ACC112 (cell line): Measurements from ENCODE around the gene MACF1.

Source experiments
- H2AFZ ChIP-seq: fragments of 200-600 bp; sonication (generic); one replicate; pipeline ENCODE4 v1.6.0; 2017; ENCODE audit warnings: antibody characterized with exemption, low read length; ENCODE audit not compliant: unreplicated experiment
- H3K27ac ChIP-seq: fragments of 200-600 bp; sonication (generic); 2 replicates; pipeline ENCODE4 v1.5.1; 2014; ENCODE audit warnings: low read depth, mild to moderate bottlenecking, antibody characterized with exemption, low read length, moderate library complexity
- H3K27me3 ChIP-seq: fragments of 200-600 bp; sonication (generic); 2 replicates; pipeline ENCODE4 v1.6.1; 2014; ENCODE audit warnings: mild to moderate bottlenecking, antibody characterized with exemption, low read length, moderate library complexity, mixed read lengths; ENCODE audit not compliant: insufficient read depth
- H3K36me3 ChIP-seq: fragments of 200-600 bp; sonication (generic); 2 replicates; pipeline ENCODE4 v1.6.1; 2016; ENCODE audit warnings: mild to moderate bottlenecking, antibody characterized with exemption, low read length, moderate library complexity, mixed read lengths; ENCODE audit not compliant: insufficient read depth
- H3K4me1 ChIP-seq: fragments of 200-600 bp; sonication (generic); one replicate; pipeline ENCODE4 v1.6.1; 2016; ENCODE audit warnings: low read length, mixed read lengths; ENCODE audit not compliant: insufficient read depth, unreplicated experiment, control insufficient read depth
- H3K4me3 ChIP-seq: fragments of 200-600 bp; sonication (generic); 2 replicates; pipeline ENCODE4 v1.5.1; 2014; ENCODE audit warnings: mild to moderate bottlenecking, low read depth, low read length
- H3K79me2 ChIP-seq: fragments of 200-600 bp; sonication (generic); one replicate; pipeline ENCODE4 v1.6.0; 2016; ENCODE audit warnings: low read length; ENCODE audit not compliant: control insufficient read depth, unreplicated experiment, insufficient read depth

MACF1 gene

GRCh38 chr1:39394598-39394997 is 190.1 kb downstream of the MACF1 start:
- Histone ChIP-seq H3K4me3 (no peak overlapping the region), H3K36me3 (peaks cover 6% of the 10 kb centered on the region; the same call in 1 of the 2 replicates), H3K4me1 (peaks cover 77% of the 10 kb centered on the region), H3K27me3 (no peaks in the 10 kb centered on the region), H2AFZ (no peak overlapping the region), H3K79me2 (peaks cover 57% of the 10 kb centered on the region), H3K27ac (peak overlapping the region; percentile 60)

- Histone ChIP-seq H3K4me3 (peak overlapping the region; percentile 28), H3K79me2 (peaks cover 55% of the 10 kb centered on the region), H2AFZ (no peak overlapping the region), H3K4me1 (peaks cover 81% of the 10 kb centered on the region), H3K27ac (peak overlapping the region; percentile 60), H3K36me3 (no peaks in the 10 kb centered on the region), H3K27me3 (no peaks in the 10 kb centered on the region)
Measured at GRCh38 chr1:39395357-39395831, 190.9 kb downstream of the MACF1 start.

- no peaks in the 10 kb centered on the region for H3K27me3 ChIP-seq
- H2AFZ ChIP-seq, result no peak overlapping the region
- no peak overlapping the region for H3K27ac ChIP-seq
- H3K4me1 ChIP-seq, result peaks cover 73% of the 10 kb centered on the region
- H3K4me3 ChIP-seq, result no peak overlapping the region
- H3K36me3 ChIP-seq, result no peaks in the 10 kb centered on the region
- H3K79me2 ChIP-seq, result peaks cover 55% of the 10 kb centered on the region
Measured at GRCh38 chr1:39396671-39397070, 192.2 kb downstream of the MACF1 start.

- no peaks in the 10 kb centered on the region for H3K36me3 ChIP-seq
- H3K27ac ChIP-seq, result peak overlapping the region; percentile 84
- H3K79me2 ChIP-seq, result peaks cover 57% of the 10 kb centered on the region
- no peaks in the 10 kb centered on the region for H3K27me3 ChIP-seq
- H2AFZ ChIP-seq, result no peak overlapping the region
- peaks cover 67% of the 10 kb centered on the region for H3K4me1 ChIP-seq
- no peak overlapping the region for H3K4me3 ChIP-seq
Measured at GRCh38 chr1:39397487-39397886, 193.0 kb downstream of the MACF1 start.

DNA sequence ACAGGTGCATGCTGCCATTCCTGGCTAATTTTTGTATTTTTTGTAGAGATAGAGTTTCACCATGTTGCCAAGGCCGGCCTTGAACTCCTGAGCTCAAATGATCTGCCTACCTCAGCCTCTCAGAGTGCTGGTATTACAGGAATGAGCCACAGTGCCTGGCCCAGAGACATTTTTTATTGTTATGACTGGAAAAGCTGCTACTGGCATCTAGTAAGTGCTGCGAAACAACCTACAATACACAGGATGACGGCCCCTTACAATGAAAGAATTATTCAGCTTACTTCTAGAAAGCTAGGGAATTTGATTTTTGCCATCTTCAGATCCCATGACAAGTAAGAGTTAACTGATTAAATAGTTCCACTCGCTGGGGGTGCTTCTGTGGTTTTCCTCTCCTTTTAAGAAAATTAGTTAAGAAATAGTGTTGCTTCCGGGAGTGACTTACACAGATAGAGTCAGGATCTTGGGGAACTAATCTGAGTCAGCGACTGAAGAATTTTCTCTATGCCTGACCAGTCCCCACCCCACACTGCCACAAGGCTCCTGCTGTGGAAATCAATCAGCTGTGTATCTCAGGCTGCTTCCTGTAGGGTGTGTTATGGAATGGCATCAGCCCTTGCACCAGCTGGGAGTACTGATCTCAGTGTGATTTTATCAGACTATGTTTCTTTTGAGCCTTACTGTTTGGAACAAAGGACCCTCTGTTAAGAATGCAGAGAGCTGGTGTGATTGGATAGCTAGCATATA is 194.0 kb downstream of the MACF1 start:
- H3K27ac ChIP-seq, result peak overlapping the region; percentile 84
- peak overlapping the region; percentile 13; the same call in 1 of the 2 replicates for H3K4me3 ChIP-seq
- H3K36me3 ChIP-seq, result no peaks in the 10 kb centered on the region
- no peak overlapping the region for H2AFZ ChIP-seq
- peaks cover 59% of the 10 kb centered on the region for H3K4me1 ChIP-seq
- H3K79me2 ChIP-seq, result peaks cover 52% of the 10 kb centered on the region
- H3K27me3 ChIP-seq, result no peaks in the 10 kb centered on the region

DNA sequence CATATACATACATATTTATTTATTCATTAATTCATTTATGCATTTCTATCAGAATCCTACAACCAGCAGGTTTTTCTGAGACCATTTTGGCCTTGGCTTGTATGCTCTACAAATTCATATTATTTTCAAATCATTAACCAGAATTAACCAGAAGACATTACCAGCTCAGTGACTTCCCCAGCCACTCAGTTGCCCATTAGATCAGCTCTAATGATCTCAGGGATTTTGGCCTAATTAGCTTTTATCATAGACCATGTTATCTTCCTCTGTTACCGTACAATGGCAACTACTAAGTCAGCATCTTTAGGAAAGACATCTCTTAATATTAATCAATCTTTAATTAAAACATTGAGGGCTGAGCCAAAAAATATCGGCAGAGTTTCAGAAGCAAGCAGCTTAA is 196.6 kb downstream of the MACF1 start:
- Histone ChIP-seq H3K27me3 (no peaks in the 10 kb centered on the region), H2AFZ (no peak overlapping the region), H3K27ac (no peak overlapping the region), H3K36me3 (no peaks in the 10 kb centered on the region), H3K4me1 (peaks cover 45% of the 10 kb centered on the region), H3K79me2 (peaks cover 31% of the 10 kb centered on the region), H3K4me3 (no peak overlapping the region)

GRCh38 chr1:39404876-39405275 is 200.4 kb downstream of the MACF1 start:
- Histone ChIP-seq H3K4me3 (no peak overlapping the region), H2AFZ (no peak overlapping the region), H3K79me2 (peaks cover 30% of the 10 kb centered on the region), H3K36me3 (no peaks in the 10 kb centered on the region), H3K4me1 (peaks cover 32% of the 10 kb centered on the region), H3K27ac (no peak overlapping the region), H3K27me3 (no peaks in the 10 kb centered on the region)

DNA sequence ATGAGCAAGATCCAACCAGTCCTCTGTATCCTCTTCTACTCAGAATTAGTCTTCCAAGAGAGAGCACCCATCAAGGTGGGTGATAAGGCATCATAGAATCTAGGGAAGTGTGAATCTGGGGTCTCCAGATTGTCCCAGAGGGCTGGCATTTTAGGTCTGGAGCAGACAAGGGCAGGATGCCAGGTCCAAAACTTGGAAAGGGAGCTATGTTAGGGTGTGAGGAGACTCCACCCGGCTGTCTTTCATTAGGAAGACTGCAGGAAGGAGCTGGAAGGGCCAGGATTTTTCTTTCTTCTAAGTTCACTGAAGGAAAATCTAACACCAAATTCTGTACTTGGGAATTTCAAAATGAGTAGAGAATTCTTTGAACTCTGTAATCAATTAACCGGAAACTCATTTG is 200.9 kb downstream of the MACF1 start:
- Histone ChIP-seq H3K4me1 (peaks cover 36% of the 10 kb centered on the region), H3K79me2 (peaks cover 33% of the 10 kb centered on the region), H3K27me3 (no peaks in the 10 kb centered on the region), H3K36me3 (no peaks in the 10 kb centered on the region), H2AFZ (no peak overlapping the region), H3K27ac (0 out of 2 replicates have a peak overlapping the region, but pooled peaks have one; percentile 14), H3K4me3 (no peak overlapping the region)

DNA sequence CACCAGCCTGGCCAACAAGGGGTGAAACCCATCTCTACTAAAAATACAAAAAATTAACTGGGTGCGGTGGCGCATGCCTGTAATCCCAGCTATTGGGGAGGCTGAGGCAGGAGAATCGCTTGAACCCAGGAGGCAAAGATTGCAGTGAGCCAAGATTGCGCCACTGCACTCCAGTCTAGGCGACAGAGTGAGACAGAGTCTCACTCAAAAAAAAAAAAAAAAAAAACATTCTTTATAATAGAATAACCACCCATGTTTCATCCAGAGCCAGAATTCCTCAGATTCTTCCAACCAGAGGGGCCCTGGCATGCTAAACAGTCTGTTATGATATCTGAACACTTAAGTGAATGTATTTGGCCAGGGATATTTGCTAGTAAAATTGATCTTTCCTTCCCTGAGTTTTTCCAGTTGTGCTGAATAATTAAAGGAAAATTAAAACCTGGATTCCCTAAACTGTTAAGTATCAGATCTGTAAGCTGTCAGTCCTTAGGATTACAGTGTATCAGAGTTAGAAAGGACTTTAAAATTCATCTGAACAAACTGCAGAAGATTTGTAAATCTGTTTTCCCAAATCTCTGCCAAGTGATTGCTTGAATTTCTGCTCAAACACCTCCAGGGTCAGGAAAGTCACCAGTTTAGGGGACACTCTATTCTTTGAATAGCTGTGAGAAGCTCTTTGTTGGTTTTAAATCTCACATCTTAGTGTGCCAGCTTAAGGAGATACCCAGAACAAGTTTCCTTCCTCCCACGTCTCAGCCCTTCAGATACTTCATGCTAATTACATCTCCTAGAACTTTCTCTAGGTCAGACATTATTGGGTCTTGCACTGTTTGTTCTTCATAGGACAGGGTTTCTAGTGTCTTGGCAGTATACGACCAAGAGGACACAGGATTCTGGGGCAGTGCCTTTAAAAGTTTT is 202.3 kb downstream of the MACF1 start:
- H2AFZ ChIP-seq, result no peak overlapping the region
- H3K4me3 ChIP-seq, result peak overlapping the region; percentile 93
- peaks cover 47% of the 10 kb centered on the region for H3K79me2 ChIP-seq
- H3K36me3 ChIP-seq, result no peaks in the 10 kb centered on the region
- H3K4me1 ChIP-seq, result peaks cover 49% of the 10 kb centered on the region
- H3K27me3 ChIP-seq, result no peaks in the 10 kb centered on the region
- H3K27ac ChIP-seq, result peak overlapping the region; percentile 51

DNA sequence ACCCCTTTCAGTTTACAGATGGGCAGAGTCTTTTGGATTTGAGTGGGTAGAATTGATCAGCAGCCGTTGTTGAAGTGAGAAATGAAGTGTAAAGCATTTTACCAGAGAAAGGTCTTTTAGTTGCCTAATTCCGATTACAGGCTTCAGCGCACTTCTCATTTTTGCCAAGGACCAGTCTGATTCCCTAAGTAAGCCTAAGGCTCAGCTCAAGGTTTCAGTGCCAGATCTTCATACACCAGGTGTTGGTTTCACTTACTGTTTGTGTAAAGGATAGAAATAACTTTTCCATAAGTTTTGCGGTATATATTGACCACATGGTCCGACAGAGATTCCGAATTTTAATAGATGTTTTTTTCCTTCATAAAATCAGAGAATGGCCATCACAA is 203.0 kb downstream of the MACF1 start:
- H3K27me3 ChIP-seq, result no peaks in the 10 kb centered on the region
- H3K4me1 ChIP-seq, result peaks cover 56% of the 10 kb centered on the region
- H2AFZ ChIP-seq, result no peak overlapping the region
- H3K27ac ChIP-seq, result peak overlapping the region; percentile 51
- H3K36me3 ChIP-seq, result no peaks in the 10 kb centered on the region
- peaks cover 51% of the 10 kb centered on the region for H3K79me2 ChIP-seq
- H3K4me3 ChIP-seq, result peak overlapping the region; percentile 93
